Vagina (tissue), 2 donors: ENCODE results near the gene PCARE. TPM values are rescaled to one million over a fixed set of nuclear protein-coding genes. Genes with fewer than 3 reads are reported as not detected.

Experiments
- DNase-seq, 2 donors: peaks; one replicate each; pipeline ENCODE4 v3.0.0-alpha.2; 2017; ENCODE audit errors: extremely low spot score in 2 of 2
- H3K27ac ChIP-seq: fragments of 200-600 bp; sonication (generic); one replicate; pipeline ENCODE4 v1.5.1; 2019
- H3K27me3 ChIP-seq: fragments of 200-600 bp; sonication (generic); one replicate; pipeline ENCODE4 v1.5.1; 2019
- H3K36me3 ChIP-seq, 2 donors: fragments of 200-600 bp; sonication (generic); one replicate each; pipeline ENCODE4 v1.5.1; 2017 to 2019
- H3K4me1 ChIP-seq: fragments of 200-600 bp; sonication (generic); one replicate; pipeline ENCODE4 v1.5.1; 2019
- H3K4me3 ChIP-seq, 2 donors: fragments of 200-600 bp; sonication (generic); 1 replicate in 1 of 2; 2 replicates in 1 of 2; pipeline ENCODE4 v1.5.1; 2016 to 2019
- H3K9me3 ChIP-seq: fragments of 200-600 bp; sonication (generic); one replicate; pipeline ENCODE4 v1.5.1; 2019
- CTCF ChIP-seq, 3 experiments: fragments of 450-650 bp in 2 of 3; fragments of 200-600 bp in 1 of 3; sonication (generic) in 1 of 3; IDR thresholded peaks; one replicate each; pipeline ENCODE4 v1.5.1; 2017 to 2019; ENCODE audit warnings: antibody characterized with exemption in 3 of 3, mild to moderate bottlenecking in 2 of 3, moderate library complexity in 2 of 3
- POLR2A ChIP-seq, 2 donors: fragments of 450-650 bp; IDR thresholded peaks; one replicate each; pipeline ENCODE4 v1.6.1; 2017; ENCODE audit warnings: antibody characterized with exemption in 2 of 2, mild to moderate bottlenecking in 2 of 2, moderate library complexity in 2 of 2
- POLR2AphosphoS5 ChIP-seq, 2 donors: sonication (generic); formaldehyde crosslinking; IDR thresholded peaks; one replicate each; pipeline ENCODE4 v1.9.0; 2017; ENCODE audit warnings: antibody characterized with exemption in 2 of 2, mild to moderate bottlenecking in 2 of 2, low read depth in 1 of 2; ENCODE audit not compliant: insufficient read depth in 1 of 2
- intact Hi-C: fragments of 100-400 bp; cut with DNase I; formaldehyde crosslinking; loops from one replicate; pipeline ENCODE4 v1.15.1; 2023
- total RNA-seq: library from RNA; depleted of rRNA; stranded (reverse); fragments of >200 nt; gene quantifications from one replicate; pipeline ENCODE4 v1.2.3, GENCODE V29; 2016

PCARE gene
- total RNA-seq, 1 donor from 2014 or later = not detected

GRCh38 chr2:29061176-29061575, 13.1 kb downstream of the PCARE start:
- Histone ChIP-seq H3K4me1 (peaks cover 39% of the 10 kb centered on the region), H3K27ac (no peak overlapping the region), H3K4me3 (no peak overlapping the region), H3K36me3 (no peaks in the 10 kb centered on the region), H3K27me3 (no peaks in the 10 kb centered on the region), H3K9me3 (no peaks in the 10 kb centered on the region)
- TF ChIP-seq POLR2A (IDR thresholded peaks at IDR 0.05) (no peak), CTCF (IDR thresholded peaks at IDR 0.05) (no peak)
- intact Hi-C loops = no loop called here
- no peak for DNase-seq

GRCh38 chr2:29060441-29060840, 13.9 kb downstream of the PCARE start:
- H3K9me3 ChIP-seq = no peaks in the 10 kb centered on the region
- H3K36me3 ChIP-seq = no peaks in the 10 kb centered on the region
- no peak for DNase-seq
- TF ChIP-seq POLR2A (IDR thresholded peaks at IDR 0.05) (no peak), POLR2AphosphoS5 (IDR thresholded peaks at IDR 0.05; ENCODE audit: insufficient read depth in 1 of 2, low read depth in 1 of 2) (no peak), CTCF (IDR thresholded peaks at IDR 0.05) (no peak)
- intact Hi-C loops = no loop called here
- peaks cover 31% of the 10 kb centered on the region for H3K4me1 ChIP-seq
- no peak overlapping the region for H3K4me3 ChIP-seq
- no peak overlapping the region for H3K27ac ChIP-seq
- H3K27me3 ChIP-seq = no peaks in the 10 kb centered on the region

- Histone ChIP-seq H3K27me3 (no peaks in the 10 kb centered on the region), H3K9me3 (no peaks in the 10 kb centered on the region), H3K27ac (no peak overlapping the region), H3K36me3 (no peaks in the 10 kb centered on the region), H3K4me1 (peaks cover 23% of the 10 kb centered on the region), H3K4me3 (no peak overlapping the region)
- intact Hi-C loops = no loop called here
- no peak for DNase-seq
- TF ChIP-seq POLR2AphosphoS5 (IDR thresholded peaks at IDR 0.05; ENCODE audit: insufficient read depth in 1 of 2, low read depth in 1 of 2) (no peak), CTCF (IDR thresholded peaks at IDR 0.05) (no peak)
Measured at GRCh38 chr2:29059624-29060023, 14.7 kb downstream of the PCARE start.

GRCh38 chr2:29057006-29057405, 17.3 kb downstream of the PCARE start:
- no peak overlapping the region for H3K27ac ChIP-seq

GRCh38 chr2:29056452-29056851, 17.9 kb downstream of the PCARE start:
- Histone ChIP-seq H3K27me3 (no peaks in the 10 kb centered on the region), H3K36me3 (no peaks in the 10 kb centered on the region), H3K27ac (no peak overlapping the region), H3K9me3 (no peaks in the 10 kb centered on the region), H3K4me1 (no peaks in the 10 kb centered on the region), H3K4me3 (no peak overlapping the region)
- no peak for DNase-seq
- intact Hi-C loops = no loop called here
- no peak for TF ChIP-seq POLR2AphosphoS5 (IDR thresholded peaks at IDR 0.05; ENCODE audit: insufficient read depth in 1 of 2, low read depth in 1 of 2)
- no peak for TF ChIP-seq POLR2A (IDR thresholded peaks at IDR 0.05)
- TF ChIP-seq CTCF (IDR thresholded peaks at IDR 0.05) = no peak

More at GRCh38 chr2:29057006-29057405, 17.3 kb downstream of the PCARE start:
- DNase-seq = no peak
- no peak overlapping the region for H3K4me3 ChIP-seq
- H3K4me1 ChIP-seq = no peaks in the 10 kb centered on the region
- no peaks in the 10 kb centered on the region for H3K36me3 ChIP-seq
- TF ChIP-seq CTCF (IDR thresholded peaks at IDR 0.05) = no peak
- no peak for TF ChIP-seq POLR2AphosphoS5 (IDR thresholded peaks at IDR 0.05; ENCODE audit: insufficient read depth in 1 of 2, low read depth in 1 of 2)
- TF ChIP-seq POLR2A (IDR thresholded peaks at IDR 0.05) = no peak
- H3K27me3 ChIP-seq = no peaks in the 10 kb centered on the region
- H3K9me3 ChIP-seq = no peaks in the 10 kb centered on the region
- intact Hi-C loops = no loop called here
